Lung (tissue), 12 donors: Measurements from ENCODE around the gene PKN3. TPM values are rescaled to one million over a fixed set of nuclear protein-coding genes. Genes with fewer than 3 reads are reported as not detected.

Experiments used
- ATAC-seq: fragments of 200-7000 bp; cut with Tn5 transposase; one replicate; pipeline ENCODE4 v1.9.1; 2020; ENCODE audit warnings: moderate number of reproducible peaks; ENCODE audit not compliant: insufficient read depth, low FRiP score
- DNase-seq, 3 donors: peaks; one replicate each; pipeline ENCODE4 v3.0.0-alpha.2; 2013 to 2017
- H3K27ac ChIP-seq, 2 donors: one replicate each; pipeline ENCODE4 v1.5.1; 2013; ENCODE audit warnings: mild to moderate bottlenecking in 2 of 2, moderate library complexity in 2 of 2, control low read depth in 1 of 2, inconsistent platforms in 1 of 2, low read depth in 1 of 2, low read length in 1 of 2
- H3K27me3 ChIP-seq, 3 donors: one replicate each; pipeline ENCODE4 v1.5.1; 2013; ENCODE audit warnings: low read length in 2 of 3; ENCODE audit not compliant: control insufficient read depth in 3 of 3, insufficient read depth in 3 of 3
- H3K36me3 ChIP-seq, 4 donors: one replicate each; pipeline ENCODE4 v1.5.1; 2013; ENCODE audit warnings: low read length in 4 of 4, mild to moderate bottlenecking in 1 of 4, moderate library complexity in 1 of 4; ENCODE audit not compliant: control insufficient read depth in 4 of 4, insufficient read depth in 4 of 4
- H3K4me1 ChIP-seq, 5 donors: one replicate each; pipeline ENCODE4 v1.5.1; 2013; ENCODE audit warnings: low read length in 5 of 5, mild to moderate bottlenecking in 2 of 5, moderate library complexity in 1 of 5; ENCODE audit not compliant: control insufficient read depth in 5 of 5, insufficient read depth in 5 of 5
- H3K4me3 ChIP-seq: one replicate; pipeline ENCODE4 v1.5.1; 2013; ENCODE audit warnings: mild to moderate bottlenecking, control low read depth, moderate library complexity
- H3K9ac ChIP-seq, 2 donors: one replicate each; pipeline ENCODE4 v1.5.1; 2013; ENCODE audit warnings: low read length in 2 of 2, control low read depth in 1 of 2; ENCODE audit not compliant: insufficient read depth in 1 of 2
- H3K9me3 ChIP-seq, 4 donors: one replicate each; pipeline ENCODE4 v1.5.1; 2013; ENCODE audit warnings: low read length in 3 of 4, mild to moderate bottlenecking in 1 of 4, moderate library complexity in 1 of 4; ENCODE audit not compliant: control insufficient read depth in 4 of 4, insufficient read depth in 3 of 4
- WGBS, 2 donors: extraction: QIAGEN DNeasy Blood & Tissue Kit; methylation state at CpG; one replicate each; pipeline ENCODE4 v1.1.7; 2013; 5-methylcytosine and 5-hydroxymethylcytosine counted together
- polyA plus RNA-seq, 2 donors: library from polyadenylated mRNA; stranded (reverse); fragments of 200-250 nt; gene quantifications; one replicate each; pipeline ENCODE4 v1.2.1, GENCODE V29; 2013
- total RNA-seq, 2 donors: library from RNA; depleted of rRNA in 1 of 2; stranded (reverse); fragments of >200 nt in 1 of 2; gene quantifications; one replicate each; pipeline ENCODE4 v1.2.1, GENCODE V29; 2014 to 2021
- TF ChIP-seq, protein P1 (sequence below): IDR thresholded peaks from 2 replicates; pipeline ENCODE4 v1.5.1; 2012; ENCODE audit warnings: mild to moderate bottlenecking; ENCODE audit errors: control extremely low read depth, extremely low read depth
- donor health status: control.
- donor health status: control.
- donor health status: Bipolar disorder and iron deficiency.
- donor health status: healthy.
- donor health status: DM: yes; HTN: yes; CAD: no.

PKN3 gene
- total and polyA plus RNA-seq, 4 donors: 4.1 to 19.3 (median 10.8) TPM

DNA sequence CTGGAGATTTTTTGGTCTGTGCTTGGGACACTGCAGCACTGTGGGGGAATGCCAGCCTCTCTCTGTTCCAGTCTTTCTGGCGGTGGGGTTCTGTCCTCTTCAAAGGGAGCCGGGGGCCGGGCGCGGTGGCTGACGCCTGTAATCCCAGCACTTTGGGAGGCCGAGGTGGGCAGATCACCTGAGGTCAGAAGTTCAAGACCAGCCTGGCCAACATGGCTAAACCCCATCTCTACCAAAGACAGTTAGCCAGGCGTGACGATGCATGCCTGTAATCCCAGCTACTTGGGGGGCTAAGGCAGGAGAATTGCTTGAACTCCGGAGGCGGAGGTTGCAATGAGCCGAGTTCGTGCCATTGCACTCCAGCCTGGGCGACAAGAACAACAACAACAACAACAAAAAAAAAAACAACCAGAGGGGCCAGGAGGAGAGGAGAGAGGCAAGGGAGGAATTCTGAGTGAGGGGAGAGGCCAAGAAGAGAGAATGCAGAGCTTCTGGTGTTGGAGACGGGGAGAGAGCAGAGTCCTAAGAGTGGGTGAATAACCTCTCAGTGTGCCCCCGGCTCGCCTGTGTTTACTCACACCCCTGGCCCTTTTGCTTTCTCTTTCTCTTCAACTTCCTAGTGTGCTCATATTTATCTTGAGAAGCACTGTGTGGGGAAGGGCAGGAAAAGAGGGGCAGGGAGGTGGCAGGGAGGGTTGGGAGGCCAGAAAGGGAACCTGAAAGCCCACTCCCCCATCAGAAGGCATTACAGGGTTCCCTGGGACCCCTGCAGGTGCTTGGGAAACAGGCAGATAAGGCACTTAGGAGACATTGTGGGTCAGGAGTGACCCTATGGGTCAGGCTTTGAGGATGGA is 16.4 kb upstream of the PKN3 start:
- 50 to 53% methylated on average over 17 of the region's 17 CpGs for WGBS, 2 donors
- no peak for ATAC-seq
- peaks cover 4 to 42% (median 10%) of the 10 kb centered on the region in 5 donors for H3K4me1 ChIP-seq
- H3K27me3 ChIP-seq: no peaks in the 10 kb centered on the region
- peak overlapping the region in 1 of 2 donors; percentile 96 for H3K27ac ChIP-seq
- TF ChIP-seq, protein P1, sequence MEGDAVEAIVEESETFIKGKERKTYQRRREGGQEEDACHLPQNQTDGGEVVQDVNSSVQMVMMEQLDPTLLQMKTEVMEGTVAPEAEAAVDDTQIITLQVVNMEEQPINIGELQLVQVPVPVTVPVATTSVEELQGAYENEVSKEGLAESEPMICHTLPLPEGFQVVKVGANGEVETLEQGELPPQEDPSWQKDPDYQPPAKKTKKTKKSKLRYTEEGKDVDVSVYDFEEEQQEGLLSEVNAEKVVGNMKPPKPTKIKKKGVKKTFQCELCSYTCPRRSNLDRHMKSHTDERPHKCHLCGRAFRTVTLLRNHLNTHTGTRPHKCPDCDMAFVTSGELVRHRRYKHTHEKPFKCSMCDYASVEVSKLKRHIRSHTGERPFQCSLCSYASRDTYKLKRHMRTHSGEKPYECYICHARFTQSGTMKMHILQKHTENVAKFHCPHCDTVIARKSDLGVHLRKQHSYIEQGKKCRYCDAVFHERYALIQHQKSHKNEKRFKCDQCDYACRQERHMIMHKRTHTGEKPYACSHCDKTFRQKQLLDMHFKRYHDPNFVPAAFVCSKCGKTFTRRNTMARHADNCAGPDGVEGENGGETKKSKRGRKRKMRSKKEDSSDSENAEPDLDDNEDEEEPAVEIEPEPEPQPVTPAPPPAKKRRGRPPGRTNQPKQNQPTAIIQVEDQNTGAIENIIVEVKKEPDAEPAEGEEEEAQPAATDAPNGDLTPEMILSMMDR: no peak
- H3K36me3 ChIP-seq: peaks cover 0 to 6% (median 0%) of the 10 kb centered on the region in 4 donors
- no peak overlapping the region for H3K4me3 ChIP-seq
- no peaks in the 10 kb centered on the region for H3K9me3 ChIP-seq
- peak overlapping the region in 1 of 2 donors; percentile 49 for H3K9ac ChIP-seq
- DNase-seq: peak in 2 of 3 donors; percentile 46 to 59

DNA sequence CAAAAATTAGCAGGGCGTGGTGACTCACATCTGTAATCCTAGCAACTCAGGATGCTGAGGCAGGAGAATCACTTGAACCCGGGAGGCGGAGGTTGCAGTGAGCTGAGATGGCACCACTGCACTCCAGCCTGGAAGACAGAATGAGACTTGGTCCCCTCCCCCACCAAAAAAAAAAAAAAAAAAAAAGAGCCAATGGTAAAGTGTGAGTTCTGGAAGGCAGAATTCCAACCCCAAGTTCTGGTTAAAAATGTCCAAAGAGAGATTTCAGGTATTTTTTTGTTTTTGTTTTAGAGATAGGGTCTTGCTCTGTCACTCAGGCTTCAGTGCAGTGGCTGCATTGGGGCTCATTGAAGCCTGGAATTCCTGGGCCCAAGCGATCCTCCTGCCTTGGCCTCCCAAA is 14.8 kb upstream of the PKN3 start:
- Histone ChIP-seq H3K9me3 (no peaks in the 10 kb centered on the region), H3K4me3 (no peak overlapping the region), H3K36me3 (peaks cover 1 to 10% (median 5%) of the 10 kb centered on the region in 4 donors), H3K27ac (peak overlapping the region in 1 of 2 donors; percentile 15), H3K9ac (no peak overlapping the region), H3K4me1 (peaks cover 9 to 50% (median 17%) of the 10 kb centered on the region in 5 donors), H3K27me3 (no peaks in the 10 kb centered on the region)
- TF ChIP-seq, protein P1: no peak
- DNase-seq: no peak
- no peak for ATAC-seq
- WGBS, 2 donors: 92 to 96% methylated on average over 4 of the region's 4 CpGs

DNA sequence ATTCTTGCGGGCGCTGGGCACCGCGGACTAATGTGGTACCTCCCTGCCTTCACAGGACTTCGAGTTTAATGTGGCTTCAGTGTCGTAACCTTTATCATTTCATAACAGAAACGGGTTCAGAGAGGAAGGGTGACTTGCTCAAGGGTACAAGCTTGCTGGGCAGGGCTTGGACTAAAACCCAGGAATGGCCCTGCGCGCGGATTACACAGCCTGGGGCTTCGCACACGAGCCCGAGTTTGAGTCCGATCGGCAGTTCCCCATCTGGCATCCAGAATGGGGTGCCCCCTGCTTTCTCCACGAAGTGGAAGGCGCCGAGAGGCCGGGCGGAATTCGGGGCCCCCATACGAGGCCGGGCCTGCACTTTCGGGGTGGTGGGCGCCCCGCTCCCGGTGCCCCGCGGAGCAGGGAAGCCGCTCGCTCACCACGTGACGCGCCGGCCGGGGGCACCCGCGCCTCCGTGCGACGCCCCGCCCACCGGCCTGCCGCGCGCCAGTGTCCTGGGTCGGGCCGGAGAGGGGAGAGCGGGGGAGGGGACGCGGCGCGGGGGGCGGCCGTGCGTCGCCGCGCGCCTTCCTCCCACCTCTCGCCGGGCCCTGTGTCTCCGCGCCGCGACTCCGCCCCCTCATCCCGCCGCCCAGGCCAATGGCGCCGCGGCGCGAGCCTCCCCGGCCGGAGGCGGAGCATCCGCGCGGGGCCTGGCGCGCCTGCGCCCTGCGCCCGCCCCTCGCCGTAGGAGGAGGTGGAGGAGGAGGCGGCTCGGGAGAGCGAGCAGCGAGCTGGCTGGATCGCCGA is 13.6 kb upstream of the PKN3 start, which contains the start of gene SET:
SET (plus strand) TSS at position 722 of the 792 bp plus-strand sequence. CDS start 361 bp downstream, outside the sequence.
- Histone ChIP-seq H3K4me1 (peaks cover 9 to 46% (median 17%) of the 10 kb centered on the region in 5 donors), H3K27me3 (no peaks in the 10 kb centered on the region), H3K27ac (peak within 1 kb of the TSS; percentile 97 to 99), H3K9me3 (no peaks in the 10 kb centered on the region), H3K36me3 (peaks cover 1 to 20% (median 13%) of the 10 kb centered on the region in 4 donors), H3K9ac (peak within 1 kb of the TSS; percentile 80 to 82), H3K4me3 (peak within 1 kb of the TSS; percentile 75)
- ATAC-seq: peak; percentile 91
- DNase-seq: peak; percentile 96 to 99 (median 97)
- TF ChIP-seq, protein P1: no peak
- WGBS, 2 donors: 2 to 3% methylated on average over 38 to 93 of the region's 93 CpGs
